Stimulated activated CD8-positive, alpha-beta memory T cell treated with anti-CD3 and anti-CD28 coated beads, Interleukin-7, amount 100 ng/mL, for 1 hour (primary cell): ENCODE measurements around the gene ATXN1.
A peak's percentile ranks its signal among the peaks of the same experiment; 100 is the strongest.

Source experiments
- DNase-seq, 2 donors: peaks; one replicate each; pipeline ENCODE4 v3.0.0-alpha.2; 2020; ENCODE audit warnings: low read depth in 2 of 2

The ATXN1 gene

GRCh38 chr6:16762268-16762549 lies 949 bp upstream of the ATXN1 start:
- no peak for DNase-seq

DNA sequence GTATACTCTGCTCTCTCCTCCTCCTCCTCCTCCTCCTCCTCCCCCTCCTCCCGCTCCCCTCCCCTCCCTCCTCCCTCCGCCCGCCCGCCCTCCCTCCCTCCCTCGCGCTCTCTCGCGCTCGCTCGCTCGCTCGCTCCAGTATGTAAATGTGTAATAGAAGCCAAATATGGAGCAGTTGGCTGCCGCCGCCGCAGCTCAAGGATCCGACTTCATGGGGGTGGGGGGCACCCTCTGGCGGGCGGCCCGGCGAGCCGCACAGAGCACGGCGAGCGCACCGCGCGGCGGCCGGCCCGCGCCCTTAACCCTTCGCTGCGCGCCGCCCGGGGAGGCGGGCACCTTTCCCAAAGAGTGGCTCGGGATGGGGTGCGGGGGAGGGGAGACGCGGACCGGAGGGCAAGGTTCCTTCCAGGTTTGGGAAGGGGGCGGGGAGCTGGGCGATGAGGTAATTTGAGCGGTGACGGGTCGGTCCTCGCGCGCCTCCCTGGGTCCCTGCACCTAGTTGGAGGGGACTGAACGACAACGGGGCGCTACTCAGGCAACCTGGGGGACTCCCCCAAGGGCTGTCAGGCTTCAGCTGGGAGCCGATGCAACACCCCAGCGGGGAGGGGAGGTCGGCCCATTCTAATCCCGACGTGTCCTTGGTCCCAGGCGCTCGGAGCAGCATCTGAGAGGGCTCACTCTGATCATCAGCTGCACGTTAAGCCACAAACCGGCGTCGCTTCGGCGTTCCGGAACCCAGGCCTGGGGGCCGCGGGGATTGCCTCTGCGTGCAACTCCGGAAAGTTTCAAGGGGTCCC lies 409 bp upstream of the ATXN1 start:
- peak; percentile 55 to 62 for DNase-seq

DNA sequence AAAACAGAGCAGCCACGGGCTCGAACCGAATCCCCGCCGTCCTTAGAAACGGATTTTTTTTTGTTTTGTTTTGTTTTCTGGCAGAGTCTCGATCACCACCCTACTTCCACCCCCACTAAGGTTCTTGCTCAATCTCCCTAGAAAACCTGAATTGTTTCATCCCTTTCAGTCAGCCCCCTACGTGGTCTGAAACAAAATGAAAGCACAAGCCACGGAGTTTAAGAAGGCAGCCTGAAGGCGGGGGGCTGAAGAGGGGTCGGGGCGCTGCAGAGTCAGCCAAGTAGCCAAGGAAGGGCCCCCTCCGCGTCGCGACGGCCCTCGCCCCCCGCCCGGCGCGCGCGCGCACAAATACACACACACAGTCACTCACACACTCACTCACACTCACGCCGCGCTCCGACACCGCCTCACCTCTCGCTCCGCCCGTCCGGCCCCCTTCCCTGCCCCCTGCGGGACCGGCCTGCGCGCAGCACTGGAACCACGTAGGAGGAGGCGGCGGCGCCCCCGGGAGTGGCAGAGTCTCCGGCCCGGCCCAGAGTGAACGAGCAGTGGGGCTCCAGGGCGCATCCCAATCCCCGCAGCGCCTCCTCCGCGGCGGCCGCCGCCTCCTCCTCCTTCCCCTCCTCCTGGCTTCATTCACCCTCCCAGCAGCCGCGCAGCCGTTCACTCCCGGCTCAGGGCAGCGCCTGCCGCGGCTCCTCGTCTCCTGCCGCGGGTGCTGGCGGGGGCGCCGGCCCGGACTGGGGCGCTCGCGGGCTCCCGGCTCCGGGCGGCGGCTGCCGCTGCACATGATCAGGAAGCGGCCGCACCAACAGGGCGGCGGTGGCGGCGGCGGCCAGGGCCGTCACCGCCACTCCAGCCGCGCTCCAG lies 1.4 kb downstream of the ATXN1 start:
- DNase-seq: peak; percentile 51 to 56

GRCh38 chr6:16759181-16759645 lies 2.0 kb downstream of the ATXN1 start:
- DNase-seq: no peak

DNA sequence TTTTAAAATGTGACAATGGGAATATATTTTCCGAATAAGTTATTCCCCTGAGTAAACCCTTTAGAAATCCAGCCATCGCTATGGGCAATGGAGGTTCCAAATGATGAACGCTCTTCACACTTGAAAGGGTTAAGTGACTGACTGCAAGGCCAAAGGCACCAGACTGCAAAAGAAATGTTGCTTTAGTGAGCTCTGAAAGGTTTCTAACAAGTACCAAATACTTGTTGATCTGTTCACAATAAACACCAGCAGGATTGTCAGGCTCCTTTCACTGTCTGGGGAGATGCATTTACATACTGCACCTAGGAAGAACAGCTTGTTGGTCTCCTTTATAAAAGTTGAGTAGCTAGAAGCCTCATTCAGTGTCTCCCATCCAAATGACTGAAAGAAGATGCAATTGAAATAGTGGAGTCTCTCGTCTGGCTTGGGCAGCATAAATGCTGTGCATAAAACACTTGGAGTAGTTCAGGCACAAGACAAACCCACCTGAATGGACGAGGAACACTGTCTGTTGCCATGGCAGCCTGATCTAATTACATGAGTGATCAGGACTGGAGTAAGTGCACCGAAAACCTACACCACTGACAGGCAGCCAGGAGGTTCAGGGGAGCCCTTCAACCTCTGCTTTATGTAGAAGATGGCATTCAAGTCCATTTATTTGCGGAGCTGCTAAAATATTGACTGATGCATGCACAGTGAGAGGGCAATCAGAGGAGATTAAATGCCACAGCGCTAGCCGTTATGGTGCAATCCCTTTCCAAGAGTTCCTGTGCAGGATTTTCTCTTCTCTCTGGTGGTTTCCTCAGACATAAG lies 2.9 kb downstream of the ATXN1 start:
- no peak for DNase-seq

DNA sequence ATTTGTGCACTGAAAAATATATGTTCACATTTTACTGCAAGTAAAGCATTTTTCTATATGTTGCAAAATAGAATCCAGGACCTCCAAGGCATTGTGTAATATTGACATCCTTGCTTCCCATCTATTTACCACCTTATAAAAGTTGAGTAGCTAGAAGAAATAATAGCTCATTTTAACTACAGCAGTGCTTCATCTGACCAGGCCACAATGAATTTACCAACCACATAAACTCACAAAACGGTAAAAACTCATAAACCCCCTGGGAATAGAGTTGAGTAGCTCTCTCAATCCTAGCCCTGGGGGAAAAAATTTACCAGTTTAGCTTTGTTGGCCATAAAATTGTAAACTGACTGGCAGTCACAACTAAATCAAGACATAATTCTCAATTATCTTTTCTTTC lies 3.9 kb downstream of the ATXN1 start:
- DNase-seq: no peak

DNA sequence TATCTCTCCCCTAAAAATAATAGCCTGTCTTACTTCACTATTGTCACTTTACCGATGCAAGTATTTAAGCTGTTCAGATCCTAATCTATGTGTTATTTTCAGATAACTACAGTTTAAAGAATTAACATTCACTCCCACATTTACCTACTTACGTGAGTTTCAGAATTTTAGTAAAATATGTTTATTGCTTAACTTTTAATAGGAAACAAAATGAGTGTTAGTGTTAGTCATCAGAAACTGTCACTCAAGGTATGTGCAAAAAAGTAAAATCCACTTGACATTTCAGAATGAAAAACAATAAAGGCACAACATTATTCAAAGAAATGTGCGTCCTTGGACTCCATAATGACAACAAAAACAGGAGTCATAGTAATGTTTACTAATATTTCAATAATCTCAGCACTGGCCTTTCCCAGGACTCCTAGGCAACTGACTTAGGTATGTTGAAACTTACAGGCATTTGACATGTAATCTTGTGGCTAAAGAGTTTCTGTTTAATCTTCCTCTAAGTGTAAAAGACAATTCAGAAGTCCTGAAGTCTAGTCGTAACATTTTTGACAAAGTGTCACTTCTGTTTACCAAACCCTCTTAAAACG lies 4.5 kb downstream of the ATXN1 start:
- DNase-seq: no peak

DNA sequence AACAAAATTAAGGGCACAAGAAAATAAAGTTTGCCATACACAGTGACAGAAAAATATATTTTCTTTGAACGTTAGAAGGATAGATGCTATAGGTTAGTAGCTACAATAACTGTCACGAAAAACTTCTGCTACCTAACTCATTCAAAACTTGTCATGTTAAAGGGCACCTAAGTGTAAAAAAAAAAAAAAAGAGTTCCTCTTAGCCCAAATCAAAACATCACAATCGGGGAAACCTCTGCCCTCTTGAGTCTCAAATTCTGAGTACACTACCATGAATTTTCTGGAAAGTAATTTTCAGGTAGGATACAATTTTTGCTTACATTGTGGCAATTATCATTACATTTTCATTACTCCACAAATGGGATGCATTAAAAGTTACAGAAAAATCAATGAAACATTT lies 5.7 kb downstream of the ATXN1 start:
- no peak for DNase-seq

GRCh38 chr6:16754876-16755275 lies 6.4 kb downstream of the ATXN1 start:
- no peak for DNase-seq

DNA sequence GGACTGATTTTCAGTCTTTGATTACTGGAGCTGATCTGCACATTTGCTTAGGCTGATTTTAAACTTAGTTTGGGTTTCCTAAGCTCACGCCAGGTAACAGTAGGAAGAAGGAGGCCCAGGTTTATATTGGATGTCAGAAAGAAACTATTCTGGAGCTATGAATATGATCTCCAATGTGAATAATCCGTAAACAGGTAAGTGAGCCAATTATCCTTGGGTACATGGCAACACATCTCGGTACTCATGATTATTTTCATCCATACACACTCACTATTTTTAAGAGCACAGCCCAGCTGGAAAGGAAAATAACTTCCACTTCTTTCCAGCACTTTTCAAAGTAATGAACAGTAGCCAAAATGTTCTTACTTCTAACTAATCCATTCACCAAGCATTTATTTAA lies 7.0 kb downstream of the ATXN1 start:
- no peak for DNase-seq

- no peak for DNase-seq
Measured at GRCh38 chr6:16753341-16753740, 7.9 kb downstream of the ATXN1 start.

DNA sequence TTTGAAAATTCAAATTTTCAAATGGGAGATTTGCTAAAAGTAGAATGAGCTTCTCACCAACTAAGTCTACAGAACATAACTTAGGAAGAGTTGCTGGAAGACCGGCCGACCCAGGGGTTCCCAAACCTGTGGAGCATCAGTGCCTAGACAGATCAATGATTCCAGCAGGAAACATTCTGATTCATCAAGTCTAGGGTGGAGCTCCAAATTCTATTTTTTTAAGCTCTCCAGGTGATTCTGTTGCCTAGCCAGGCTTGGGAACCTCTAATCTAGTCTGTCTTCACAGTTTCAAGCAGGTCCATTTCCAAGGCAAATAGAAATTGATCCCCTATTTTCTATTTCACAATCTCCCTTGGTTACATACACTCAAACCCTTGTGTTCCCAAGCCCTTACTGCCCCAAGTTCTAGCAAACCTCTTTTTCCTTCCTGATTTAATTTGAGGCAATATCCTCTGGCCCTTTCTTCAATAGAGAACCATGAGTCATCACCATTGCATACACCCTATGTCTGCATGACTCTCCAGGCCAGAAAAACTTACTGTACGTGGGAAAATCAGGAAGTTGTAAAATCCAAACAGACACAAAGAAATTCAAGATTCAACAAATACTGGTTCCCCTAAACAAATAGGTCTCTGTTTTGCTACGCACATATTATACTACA lies 8.9 kb downstream of the ATXN1 start:
- DNase-seq: no peak

DNA sequence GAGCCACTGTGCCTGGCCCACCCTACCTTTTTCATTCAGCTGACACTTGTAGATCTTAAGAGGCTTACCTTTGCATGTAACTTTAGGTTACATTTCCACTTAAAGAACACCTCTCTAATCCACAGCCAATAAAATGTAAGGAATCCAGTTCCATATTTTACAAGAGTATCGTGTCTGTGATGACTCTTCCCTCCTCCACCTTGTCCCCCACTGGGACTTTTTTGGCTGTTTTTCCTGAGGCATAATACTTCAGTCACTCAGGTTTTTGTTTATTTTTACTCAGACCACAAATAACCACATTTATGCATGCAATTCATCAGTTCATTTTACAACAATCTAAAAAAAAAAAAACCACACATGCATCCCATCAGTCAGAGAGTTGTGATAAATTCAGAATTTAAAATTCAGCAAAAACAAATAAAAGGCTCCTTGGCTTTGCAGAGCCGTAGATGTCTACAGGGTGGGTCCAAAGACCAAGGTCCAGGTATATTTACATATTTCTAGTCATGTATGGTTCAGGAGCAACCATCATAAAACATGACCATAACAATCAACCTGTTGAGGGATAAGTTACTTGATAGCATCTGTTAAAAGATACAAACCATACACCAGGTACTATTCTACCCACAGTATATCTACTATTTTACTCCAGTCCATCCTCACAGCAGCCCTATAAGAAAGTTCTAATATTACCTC lies 9.9 kb downstream of the ATXN1 start:
- no peak for DNase-seq

DNA sequence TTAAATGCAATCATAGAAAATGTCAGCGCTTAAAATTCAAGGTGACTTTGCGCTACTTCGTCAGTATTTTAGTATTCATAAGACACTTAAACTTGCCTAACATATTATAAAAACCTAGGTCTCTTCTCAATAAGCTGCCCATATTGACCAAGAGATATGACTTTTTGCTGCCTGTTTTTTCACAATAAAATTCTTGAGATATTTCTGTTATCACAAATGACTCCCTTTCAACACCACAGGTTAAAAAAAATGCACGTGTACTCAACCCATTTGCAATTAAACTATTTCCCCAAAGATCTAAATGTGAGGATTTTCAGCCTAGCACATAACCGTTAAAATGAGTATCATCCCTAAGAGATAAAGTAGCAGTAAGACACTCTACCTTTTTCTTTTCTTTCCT lies 10.7 kb downstream of the ATXN1 start:
- DNase-seq: no peak

DNA sequence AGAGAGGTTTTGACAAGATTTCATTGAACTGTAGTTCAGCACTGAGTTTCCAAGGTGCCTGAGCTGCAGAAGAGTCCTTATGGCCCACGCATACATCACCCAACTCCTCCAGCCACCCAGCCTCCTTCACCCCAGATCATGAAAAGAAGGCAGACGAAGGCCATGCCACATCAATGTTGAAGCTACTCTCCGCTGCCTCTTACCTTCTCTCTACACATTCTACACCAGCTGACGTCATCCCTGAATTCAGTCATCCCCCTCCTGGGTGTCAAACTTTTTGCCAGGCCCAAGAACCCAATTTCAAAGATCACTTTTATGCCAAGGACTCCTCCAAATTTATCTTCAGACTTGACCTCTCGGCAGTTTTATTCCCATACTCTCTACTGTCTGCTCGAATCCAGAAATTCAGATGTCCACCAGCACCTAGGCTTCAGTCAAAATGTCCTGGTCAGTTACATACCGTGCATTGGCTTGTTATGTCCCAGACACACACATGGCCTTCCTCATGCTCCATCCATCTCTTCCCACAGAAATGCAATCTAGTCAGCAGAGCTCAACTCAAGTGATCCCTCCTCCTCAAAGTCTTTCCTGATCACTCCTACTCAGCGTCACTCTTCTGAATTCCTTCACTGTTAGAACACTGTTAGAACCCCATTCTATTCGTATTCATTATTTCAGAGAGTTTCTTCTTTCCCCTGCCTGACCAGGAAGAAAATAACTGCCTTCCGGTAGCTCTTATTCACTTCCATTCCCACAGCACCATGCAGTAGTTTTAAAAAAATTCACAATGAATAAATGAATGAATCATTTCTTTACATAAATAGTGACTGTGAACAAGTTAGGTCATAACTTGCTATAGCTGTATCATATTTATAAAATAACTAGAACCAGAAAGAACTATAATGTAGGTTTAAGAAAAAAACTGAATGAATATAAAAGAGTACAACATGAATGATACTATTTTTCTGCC lies 11.5 kb downstream of the ATXN1 start:
- no peak for DNase-seq

GRCh38 chr6:16748025-16748319 lies 13.3 kb downstream of the ATXN1 start:
- DNase-seq: no peak

GRCh38 chr6:16747232-16748024 lies 13.8 kb downstream of the ATXN1 start:
- no peak for DNase-seq

DNA sequence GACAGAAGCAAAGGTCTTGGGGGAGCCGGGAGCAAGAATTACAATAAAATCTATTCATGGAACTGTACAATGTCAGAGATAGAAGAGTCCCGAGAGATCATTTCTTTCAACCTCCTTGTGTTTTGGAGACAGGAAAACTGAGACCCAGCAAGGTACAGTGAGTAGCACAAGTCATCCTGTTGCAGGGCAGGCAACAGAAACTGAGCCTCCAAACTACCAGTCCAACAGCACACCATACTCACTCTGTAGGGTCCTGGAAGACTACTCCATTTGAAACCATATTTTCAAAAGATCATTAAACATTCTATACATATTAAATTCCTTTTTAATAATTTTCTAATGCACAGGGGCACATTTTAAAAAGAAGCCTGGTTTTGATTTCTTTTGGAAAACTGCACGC lies 14.4 kb downstream of the ATXN1 start:
- no peak for DNase-seq

DNA sequence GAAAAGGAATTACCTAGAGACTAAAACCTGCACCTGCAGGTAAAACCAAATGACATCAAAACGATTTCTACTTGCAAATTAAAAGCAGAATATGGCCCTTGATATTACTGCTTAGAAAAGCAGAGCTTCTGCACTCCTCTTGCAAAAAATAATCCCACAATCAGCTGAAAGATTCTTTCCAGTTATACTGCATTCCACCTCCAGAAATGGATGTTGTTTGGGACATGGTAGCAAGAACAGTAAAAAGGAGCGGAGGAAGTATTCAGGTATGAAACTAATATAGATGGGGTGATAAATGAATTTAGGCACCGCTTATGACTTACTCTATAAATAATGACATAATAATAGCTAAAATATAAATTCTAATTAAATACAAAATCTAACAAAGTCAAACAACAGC lies 14.9 kb downstream of the ATXN1 start:
- DNase-seq: no peak
